HCT116 (cell line): ENCODE measurements around the gene SIRPB2. TPM values are rescaled to one million over a fixed set of nuclear protein-coding genes. Genes with fewer than 3 reads are reported as not detected.

Source experiments
- ATAC-seq: fragments of 200-7000 bp; cut with Tn5 transposase; 2 replicates; pipeline ENCODE4 v1.9.1; 2020; ENCODE audit warnings: mild to moderate bottlenecking, moderate library complexity
- BruUV-seq: library from RNA; stranded (reverse); fragments of 400-500 nt; replicated peaks from 2 replicates; lab custom pipeline; 2021; lab: Mats Ljungman, UMichigan
- CTCF ChIA-PET: fragments of 300-600 bp; sonication (Branson Sonifier 250); formaldehyde crosslinking; loops from one replicate; lab custom pipeline; 2021; ENCODE audit warnings: antibody characterized with exemption; lab: Charles Lee
- POLR2A ChIA-PET: fragments of 300-600, 350-600 bp; sonication (Branson Sonifier 250); formaldehyde crosslinking; loops from one replicate; lab custom pipeline; 2021; ENCODE audit warnings: antibody characterized with exemption; lab: Charles Lee
- RAD21 ChIA-PET, 2 experiments: fragments of 300-600 bp; sonication (Branson Sonifier 250); formaldehyde crosslinking; loops; one replicate each; lab custom pipeline; 2023; ENCODE audit warnings: low total read pairs in 2 of 2; ENCODE audit not compliant: uncharacterized antibody in 2 of 2, unreplicated experiment in 2 of 2, low non-redundant PET in 1 of 2; lab: Charles Lee
- DNase-seq: peaks from one replicate; pipeline ENCODE4 v3.0.0-alpha.2; 2010; ENCODE audit warnings: low read depth, low spot score
- H2AFZ ChIP-seq: fragments of 200-600 bp; shearing (Covaris generic), sonication (generic); 2 replicates; pipeline ENCODE4 v1.6.1; 2017; ENCODE audit warnings: low read depth, mixed run types, mixed read lengths, antibody characterized with exemption, low read length; ENCODE audit not compliant: poor library complexity, severe bottlenecking
- H3K27ac ChIP-seq: 2 replicates; pipeline ENCODE4 v1.5.1; 2012; ENCODE audit warnings: low read depth, low read length
- H3K27me3 ChIP-seq: fragments of 200-600 bp; sonication (generic); 2 replicates; pipeline ENCODE4 v1.6.1; 2016; ENCODE audit warnings: mixed run types, low read length, mixed read lengths; ENCODE audit not compliant: insufficient read depth
- H3K36me3 ChIP-seq, 2 experiments: fragments of 200-500 bp in 1 of 2; fragments of 200-600 bp in 1 of 2; sonication (Bioruptor generic) in 1 of 2; sonication (generic) in 1 of 2; 2 replicates each; pipeline versions ENCODE4 v1.5.1 to v1.6.1; 2014 to 2016; ENCODE audit warnings: low read length in 2 of 2, inconsistent platforms in 1 of 2, mixed read lengths in 1 of 2, mixed run types in 1 of 2; ENCODE audit not compliant: insufficient read depth in 2 of 2, control insufficient read depth in 1 of 2
- H3K4me1 ChIP-seq, 2 experiments: fragments of 200-600 bp in 1 of 2; sonication (generic) in 1 of 2; 2 replicates each; pipeline versions ENCODE4 v1.5.1 to v1.6.1; 2012 to 2017; ENCODE audit warnings: low read length in 2 of 2, inconsistent platforms in 1 of 2, mild to moderate bottlenecking in 1 of 2, mixed read lengths in 1 of 2, mixed run types in 1 of 2, moderate library complexity in 1 of 2; ENCODE audit not compliant: insufficient read depth in 2 of 2, control insufficient read depth in 1 of 2
- H3K4me2 ChIP-seq: fragments of 200-600 bp; sonication (generic); 2 replicates; pipeline ENCODE4 v1.6.1; 2017; ENCODE audit warnings: mixed run types, low read length, mixed read lengths
- H3K4me3 ChIP-seq, 2 experiments: fragments of 200-600 bp in 1 of 2; sonication (generic) in 1 of 2; replicated peaks in 1 of 2; 2 replicates each; pipeline ENCODE4 v1.5.1; 2011 to 2016; ENCODE audit warnings: low read length in 2 of 2, control low read depth in 1 of 2, low read depth in 1 of 2, mild to moderate bottlenecking in 1 of 2, mixed read lengths in 1 of 2, mixed run types in 1 of 2
- H3K79me2 ChIP-seq: fragments of 200-600 bp; sonication (generic); 2 replicates; pipeline ENCODE4 v1.6.1; 2017; ENCODE audit warnings: mild to moderate bottlenecking, mixed run types, low read length, moderate library complexity, mixed read lengths; ENCODE audit not compliant: insufficient read depth
- H3K9ac ChIP-seq: fragments of 200-600 bp; sonication (generic); 2 replicates; pipeline ENCODE4 v1.6.1; 2016; ENCODE audit warnings: low read length, mixed read lengths
- H3K9me2 ChIP-seq: fragments of 200-600 bp; sonication (generic), shearing (Covaris generic); 2 replicates; pipeline ENCODE4 v1.6.1; 2017; ENCODE audit warnings: mixed run types, mild to moderate bottlenecking, moderate library complexity; ENCODE audit not compliant: insufficient read depth
- H3K9me3 ChIP-seq, 2 experiments: fragments of 200-500 bp in 1 of 2; fragments of 200-600 bp in 1 of 2; sonication (Bioruptor generic) in 1 of 2; sonication (generic) in 1 of 2; 2 replicates each; pipeline ENCODE4 v1.6.1; 2014 to 2017; ENCODE audit warnings: low read length in 2 of 2, mixed read lengths in 2 of 2, inconsistent platforms in 1 of 2, low read depth in 1 of 2, mild to moderate bottlenecking in 1 of 2, mixed run types in 1 of 2, moderate library complexity in 1 of 2; ENCODE audit not compliant: control insufficient read depth in 1 of 2, insufficient read depth in 1 of 2
- H4K20me1 ChIP-seq: fragments of 200-600 bp; sonication (generic), shearing (Covaris generic); 2 replicates; pipeline ENCODE4 v1.6.1; 2017; ENCODE audit warnings: mixed run types, mild to moderate bottlenecking, moderate library complexity; ENCODE audit not compliant: insufficient read depth
- ATF3 ChIP-seq: IDR thresholded peaks from 2 replicates; pipeline ENCODE4 v1.6.1; 2012
- CBX3 ChIP-seq: IDR thresholded peaks from 2 replicates; pipeline ENCODE4 v1.6.1; 2012; ENCODE audit warnings: low read depth
- CEBPB ChIP-seq: IDR thresholded peaks from 2 replicates; pipeline ENCODE4 v1.6.1; 2012; ENCODE audit warnings: low read depth
- EGR1 ChIP-seq: IDR thresholded peaks from 2 replicates; pipeline ENCODE4 v1.6.1; 2012; ENCODE audit warnings: low read depth
- EZH2 ChIP-seq: fragments of 200-600 bp; sonication (generic); IDR thresholded peaks from 2 replicates; pipeline ENCODE4 v1.6.1; 2017; ENCODE audit warnings: antibody characterized with exemption, mixed run types
- FOSL1 ChIP-seq: IDR thresholded peaks from 2 replicates; pipeline ENCODE4 v1.6.1; 2012; ENCODE audit warnings: low read depth
- JUND ChIP-seq: IDR thresholded peaks from 2 replicates; pipeline ENCODE4 v1.6.1; 2012
- MAX ChIP-seq: IDR thresholded peaks from 2 replicates; pipeline ENCODE4 v1.6.1; 2012
- RAD21 ChIP-seq: IDR thresholded peaks from 2 replicates; pipeline ENCODE4 v1.6.1; 2012; ENCODE audit warnings: low read depth, mild to moderate bottlenecking
- TCF7L2 ChIP-seq: IDR thresholded peaks from 2 replicates; pipeline ENCODE4 v1.7.0; 2011; ENCODE audit warnings: borderline replicate concordance, inconsistent platforms; ENCODE audit not compliant: insufficient read depth, insufficient read length; ENCODE audit errors: extremely low read depth
- YY1 ChIP-seq: IDR thresholded peaks from 2 replicates; pipeline ENCODE4 v1.6.1; 2011; ENCODE audit warnings: low read length, low read depth, moderate library complexity, mild to moderate bottlenecking; ENCODE audit not compliant: insufficient replicate concordance; ENCODE audit errors: extremely low read depth
- ZBTB33 ChIP-seq: IDR thresholded peaks from 2 replicates; pipeline ENCODE4 v1.6.1; 2011; ENCODE audit warnings: mild to moderate bottlenecking, low read length, moderate library complexity; ENCODE audit not compliant: insufficient replicate concordance; ENCODE audit errors: extremely low read depth
- intact Hi-C: fragments of 100-400 bp; cut with micrococcal nuclease; formaldehyde crosslinking; loops from 2 replicates; pipeline ENCODE4 v1.10.0; 2022
- total RNA-seq: library from RNA; stranded (reverse); gene quantifications from one replicate; pipeline ENCODE4 v1.2.1, GENCODE V29; 2021; ENCODE audit not compliant: unreplicated experiment

SIRPB2 gene
- total RNA-seq, 1 experiment from 2014 or later, result not detected

- ChIA-PET POLR2A (no interaction called here), CTCF (no interaction called here), RAD21 (no interaction called here)
- Histone ChIP-seq H2AFZ (no peak overlapping the region), H3K27me3 (no peaks in the 10 kb centered on the region), H3K9me2 (no peaks in the 10 kb centered on the region), H3K79me2 (no peaks in the 10 kb centered on the region), H3K4me2 (no peak overlapping the region), H3K4me1 (peaks cover 0 to 7% of the 10 kb centered on the region in 2 experiments; a peak in 3 of 4 replicates), H3K4me3 (no peak overlapping the region), H3K36me3 (no peaks in the 10 kb centered on the region), H4K20me1 (no peaks in the 10 kb centered on the region), H3K9ac (no peak overlapping the region), H3K27ac (no peak overlapping the region), H3K9me3 (no peaks in the 10 kb centered on the region)
- ATAC-seq (no peak), DNase-seq (no peak)
- TF ChIP-seq EZH2 (no peak), FOSL1 (no peak), CEBPB (no peak), ZBTB33 (no peak), YY1 (no peak), EGR1 (no peak), JUND (no peak), MAX (no peak), CBX3 (no peak), TCF7L2 (no peak), ATF3 (no peak), RAD21 (no peak)
- no TSS peak for BruUV-seq
- intact Hi-C loops, result no loop called here
Measured at GRCh38 chr20:1505361-1505760, 14.1 kb upstream of the SIRPB2 start.
